Astrocyte (in vitro differentiated cells and primary cell): Measurements from ENCODE around the gene VAX1. TPM values are rescaled to one million over a fixed set of nuclear protein-coding genes. Genes with fewer than 3 reads are reported as not detected.

Experiments
- DNase-seq: peaks from one replicate; pipeline ENCODE4 v3.0.0-alpha.2; 2010; ENCODE audit warnings: low read depth
- FAIRE-seq: peaks from 2 replicates; lab custom pipeline; 2011; peaks lifted over from hg19 to GRCh38; lab: Jason Lieb, UNC
- H2AFZ ChIP-seq: 2 replicates; pipeline ENCODE4 v1.6.0; 2012; ENCODE audit warnings: low read depth, low read length, inconsistent platforms
- H3K27ac ChIP-seq: 2 replicates; pipeline ENCODE4 v1.5.1; 2011; ENCODE audit warnings: low read depth, low read length, inconsistent platforms
- H3K27me3 ChIP-seq: 2 replicates; pipeline ENCODE4 v1.6.0; 2011; ENCODE audit warnings: low read length, inconsistent platforms; ENCODE audit not compliant: insufficient read depth
- H3K36me3 ChIP-seq: 2 replicates; pipeline ENCODE4 v1.5.1; 2011; ENCODE audit warnings: low read length, inconsistent platforms; ENCODE audit not compliant: insufficient read depth
- H3K4me1 ChIP-seq: 2 replicates; pipeline ENCODE4 v1.5.1; 2011; ENCODE audit warnings: low read length, inconsistent platforms; ENCODE audit not compliant: insufficient read depth
- H3K4me2 ChIP-seq: 2 replicates; pipeline ENCODE4 v1.6.0; 2012; ENCODE audit warnings: low read length, inconsistent platforms
- H3K4me3 ChIP-seq: 2 replicates; pipeline ENCODE4 v1.5.1; 2011; ENCODE audit warnings: low read depth, mild to moderate bottlenecking, low read length, inconsistent platforms; ENCODE audit not compliant: insufficient read depth
- H3K79me2 ChIP-seq: 2 replicates; pipeline ENCODE4 v1.6.0; 2012; ENCODE audit warnings: mild to moderate bottlenecking, low read length, inconsistent platforms; ENCODE audit not compliant: insufficient read depth
- H3K9ac ChIP-seq: 2 replicates; pipeline ENCODE4 v1.6.0; 2012; ENCODE audit warnings: mild to moderate bottlenecking, low read length, inconsistent platforms
- H3K9me3 ChIP-seq: 2 replicates; pipeline ENCODE4 v1.5.1; 2012; ENCODE audit warnings: low read depth, mild to moderate bottlenecking, low read length, inconsistent platforms; ENCODE audit not compliant: insufficient read depth
- H4K20me1 ChIP-seq: 2 replicates; pipeline ENCODE4 v1.6.0; 2012; ENCODE audit warnings: low read length, inconsistent platforms; ENCODE audit not compliant: insufficient read depth
- H3K27ac Mint-ChIP-seq: one replicate; pipeline ENCODE4 v1.8.0; 2021; ENCODE audit warnings: mild to moderate bottlenecking, mixed read lengths; ENCODE audit not compliant: unreplicated experiment
- H3K27me3 Mint-ChIP-seq: one replicate; pipeline ENCODE4 v1.8.0; 2021; ENCODE audit warnings: low read depth, mixed read lengths; ENCODE audit not compliant: unreplicated experiment
- H3K36me3 Mint-ChIP-seq: one replicate; pipeline ENCODE4 v1.8.0; 2021; ENCODE audit warnings: low read depth, mixed read lengths; ENCODE audit not compliant: unreplicated experiment
- H3K4me1 Mint-ChIP-seq: one replicate; pipeline ENCODE4 v1.8.0; 2021; ENCODE audit warnings: low read depth, mixed read lengths; ENCODE audit not compliant: unreplicated experiment
- H3K4me3 Mint-ChIP-seq: one replicate; pipeline ENCODE4 v1.8.0; 2021; ENCODE audit warnings: mild to moderate bottlenecking, moderate library complexity, mixed read lengths; ENCODE audit not compliant: unreplicated experiment
- H3K9me3 Mint-ChIP-seq: one replicate; pipeline ENCODE4 v1.8.0; 2021; ENCODE audit warnings: mild to moderate bottlenecking, mixed read lengths; ENCODE audit not compliant: unreplicated experiment
- CTCF ChIP-seq: IDR thresholded peaks from 2 replicates; pipeline ENCODE4 v1.5.1; 2011; ENCODE audit warnings: low read depth, mild to moderate bottlenecking, inconsistent platforms, low read length, moderate library complexity; ENCODE audit not compliant: insufficient read depth
- EZH2 ChIP-seq: IDR thresholded peaks from 2 replicates; pipeline ENCODE4 v1.6.1; 2012; ENCODE audit warnings: mild to moderate bottlenecking, low read length, inconsistent platforms; ENCODE audit not compliant: insufficient read depth
- total RNA-seq: library from RNA; stranded (reverse); gene quantifications from 2 replicates; pipeline ENCODE4 v1.2.1, GENCODE V29; 2021

The VAX1 gene
- total RNA-seq, 1 donor from 2014 or later, result 0.34 TPM

- H3K36me3 ChIP-seq, result no peaks in the 10 kb centered on the region
- peak overlapping the region; percentile 66 for H2AFZ ChIP-seq
- H3K9ac ChIP-seq, result no peak overlapping the region
- Mint-ChIP-seq H3K9me3 (peaks cover 6% of the 10 kb centered on the region), H3K27ac (no peak overlapping the region), H3K27me3 (peaks cover 74% of the 10 kb centered on the region), H3K4me1 (peaks cover 8% of the 10 kb centered on the region), H3K36me3 (peaks cover 3% of the 10 kb centered on the region), H3K4me3 (no peak overlapping the region)
- H3K4me1 ChIP-seq, result peaks cover 23% of the 10 kb centered on the region
- DNase-seq (no peak), FAIRE-seq (no peak)
- H3K27me3 ChIP-seq, result peaks cover 82% of the 10 kb centered on the region
- H3K27ac ChIP-seq, result peak overlapping the region; percentile 26
- H3K79me2 ChIP-seq, result peaks cover 7% of the 10 kb centered on the region
- TF ChIP-seq EZH2 (no peak), CTCF (no peak)
- H3K4me3 ChIP-seq, result no peak overlapping the region
- peaks cover 3% of the 10 kb centered on the region for H4K20me1 ChIP-seq
- H3K4me2 ChIP-seq, result peak overlapping the region; percentile 72
- H3K9me3 ChIP-seq, result no peaks in the 10 kb centered on the region
Observed at GRCh38 chr10:117134306-117135025, 3.6 kb downstream of the VAX1 start.

DNA sequence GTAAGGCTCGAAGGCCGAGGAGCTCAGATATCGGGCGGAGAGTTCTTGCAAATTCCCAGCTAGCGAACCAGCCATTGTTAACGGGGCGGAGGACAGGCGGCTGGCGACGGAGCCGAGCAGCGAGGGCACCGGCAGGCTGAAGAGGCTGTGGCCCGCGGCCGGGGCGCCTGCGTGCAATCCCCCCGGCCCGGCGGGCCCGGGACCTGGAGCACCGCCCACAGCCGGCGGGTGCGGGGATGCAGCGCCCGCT, 4.1 kb downstream of the VAX1 start:
- peaks cover 8% of the 10 kb centered on the region for H3K4me1 Mint-ChIP-seq
- Histone ChIP-seq H4K20me1 (peaks cover 3% of the 10 kb centered on the region), H3K27ac (no peak overlapping the region), H2AFZ (no peak overlapping the region), H3K4me3 (no peak overlapping the region), H3K4me2 (peak overlapping the region; percentile 72), H3K4me1 (peaks cover 23% of the 10 kb centered on the region), H3K9ac (no peak overlapping the region), H3K79me2 (peaks cover 7% of the 10 kb centered on the region), H3K9me3 (no peaks in the 10 kb centered on the region), H3K36me3 (no peaks in the 10 kb centered on the region), H3K27me3 (peaks cover 84% of the 10 kb centered on the region)
- no peak for DNase-seq
- H3K9me3 Mint-ChIP-seq, result peaks cover 6% of the 10 kb centered on the region
- H3K27me3 Mint-ChIP-seq, result peaks cover 75% of the 10 kb centered on the region
- H3K27ac Mint-ChIP-seq, result peak overlapping the region; percentile 80
- TF ChIP-seq CTCF, result no peak
- H3K4me3 Mint-ChIP-seq, result peak overlapping the region; percentile 76
- no peak for FAIRE-seq
- H3K36me3 Mint-ChIP-seq, result peaks cover 3% of the 10 kb centered on the region

- no peak for TF ChIP-seq CTCF
- TF ChIP-seq EZH2, result peak; percentile 56
- H3K4me3 Mint-ChIP-seq, result peak overlapping the region; percentile 76
- FAIRE-seq, result no peak
- H3K4me1 Mint-ChIP-seq, result peaks cover 8% of the 10 kb centered on the region
- Histone ChIP-seq H3K27ac (no peak overlapping the region), H3K9me3 (no peaks in the 10 kb centered on the region), H3K27me3 (peaks cover 83% of the 10 kb centered on the region), H2AFZ (peak overlapping the region; percentile 18), H3K9ac (peak overlapping the region; percentile 29), H3K79me2 (peaks cover 7% of the 10 kb centered on the region), H3K36me3 (no peaks in the 10 kb centered on the region), H4K20me1 (peaks cover 3% of the 10 kb centered on the region), H3K4me1 (peaks cover 23% of the 10 kb centered on the region), H3K4me2 (peak overlapping the region; percentile 72), H3K4me3 (no peak overlapping the region)
- H3K36me3 Mint-ChIP-seq, result peaks cover 3% of the 10 kb centered on the region
- H3K9me3 Mint-ChIP-seq, result peaks cover 6% of the 10 kb centered on the region
- peaks cover 75% of the 10 kb centered on the region for H3K27me3 Mint-ChIP-seq
- DNase-seq, result no peak
- H3K27ac Mint-ChIP-seq, result peak overlapping the region; percentile 80
Observed at GRCh38 chr10:117133273-117134055, 4.6 kb downstream of the VAX1 start.
